H1 (cell line): ENCODE results near the gene ADGRB2. TPM values are rescaled to one million over a fixed set of nuclear protein-coding genes. Genes with fewer than 3 reads are reported as not detected.

ENCODE experiments used
- CTCF ChIA-PET: fragments of 300-600 bp; sonication (Branson Sonifier 250); formaldehyde crosslinking; loops from one replicate; lab custom pipeline; 2021; ENCODE audit not compliant: partially characterized antibody; lab: Charles Lee
- POLR2A ChIA-PET: fragments of 300-600 bp; sonication (Branson Sonifier 250); formaldehyde crosslinking; loops from one replicate; lab custom pipeline; 2021; ENCODE audit warnings: inconsistent platforms; ENCODE audit not compliant: partially characterized antibody; lab: Charles Lee
- DNase-seq, 2 experiments: peaks; one replicate each; pipeline versions ENCODE4 v3.0.0 to v3.0.0-alpha.2; 2010 to 2022; ENCODE audit warnings: low spot score in 2 of 2, low read depth in 1 of 2, mixed read lengths in 1 of 2
- FAIRE-seq: peaks from 2 replicates; lab custom pipeline; 2011; peaks lifted over from hg19 to GRCh38; lab: Jason Lieb, UNC
- H2AFZ ChIP-seq: 2 replicates; pipeline ENCODE4 v1.8.1; 2012; ENCODE audit warnings: low read length, inconsistent platforms
- H2AK5ac ChIP-seq: 2 replicates; pipeline ENCODE4 v1.6.1; 2013; ENCODE audit warnings: low read depth, low read length
- H2BK120ac ChIP-seq: replicated peaks from 2 replicates; pipeline ENCODE3; 2013; ENCODE audit warnings: low read depth, low read length, inconsistent platforms
- H2BK12ac ChIP-seq: 2 replicates; pipeline ENCODE4 v1.6.1; 2013; ENCODE audit warnings: low read depth, low read length
- H2BK15ac ChIP-seq: 2 replicates; pipeline ENCODE4 v1.6.1; 2013; ENCODE audit warnings: low read length
- H2BK20ac ChIP-seq: 2 replicates; pipeline ENCODE4 v1.6.1; 2013; ENCODE audit warnings: low read length
- H2BK5ac ChIP-seq: 2 replicates; pipeline ENCODE4 v1.6.1; 2013; ENCODE audit warnings: low read depth, low read length
- H3K14ac ChIP-seq: 2 replicates; pipeline ENCODE4 v1.6.1; 2013; ENCODE audit warnings: inconsistent platforms; ENCODE audit not compliant: insufficient read length
- H3K18ac ChIP-seq: 2 replicates; pipeline ENCODE4 v1.6.1; 2013; ENCODE audit warnings: low read length; ENCODE audit errors: extremely low read depth
- H3K23ac ChIP-seq: 2 replicates; pipeline ENCODE4 v1.6.1; 2013; ENCODE audit warnings: inconsistent platforms; ENCODE audit not compliant: insufficient read length
- H3K23me2 ChIP-seq: 2 replicates; pipeline ENCODE4 v1.6.1; 2013; ENCODE audit warnings: low read depth, low read length
- H3K27ac ChIP-seq: 2 replicates; pipeline ENCODE4 v1.6.1; 2011; ENCODE audit warnings: low read depth, low read length, inconsistent platforms
- H3K27me3 ChIP-seq, 4 experiments: replicated peaks in 1 of 4; 1 replicate in 1 of 4; 2 replicates in 3 of 4; pipeline versions ENCODE4 v1.6.1 to v1.8.1; 2011 to 2013; ENCODE audit warnings: low read length in 3 of 4, mild to moderate bottlenecking in 3 of 4, inconsistent platforms in 2 of 4, mixed read lengths in 2 of 4, moderate library complexity in 1 of 4; ENCODE audit not compliant: control insufficient read depth in 3 of 4, insufficient read depth in 3 of 4; ENCODE audit errors: extremely low read depth in 1 of 4
- H3K36me3 ChIP-seq, 4 experiments: 2 replicates each; pipeline versions ENCODE4 v1.6.1 to v1.8.1; 2011 to 2013; ENCODE audit warnings: mild to moderate bottlenecking in 4 of 4, low read length in 3 of 4, moderate library complexity in 2 of 4, control low read depth in 1 of 4, inconsistent platforms in 1 of 4; ENCODE audit not compliant: insufficient read depth in 4 of 4, control insufficient read depth in 2 of 4
- H3K4ac ChIP-seq: replicated peaks from 2 replicates; pipeline ENCODE3; 2013; ENCODE audit warnings: low read length, low read depth, mixed read lengths, inconsistent platforms; ENCODE audit not compliant: insufficient read length
- H3K4me1 ChIP-seq, 4 experiments: replicated peaks in 1 of 4; 1 replicate in 1 of 4; 2 replicates in 3 of 4; pipeline versions ENCODE4 v1.6.1 to v1.8.1; 2011 to 2013; ENCODE audit warnings: low read length in 3 of 4, inconsistent platforms in 2 of 4, mixed read lengths in 1 of 4; ENCODE audit not compliant: insufficient read depth in 4 of 4, control insufficient read depth in 3 of 4
- H3K4me2 ChIP-seq, 2 experiments: 2 replicates each; pipeline versions ENCODE4 v1.6.1 to v1.8.1; 2011 to 2013; ENCODE audit warnings: low read depth in 2 of 2, low read length in 2 of 2, control low read depth in 1 of 2, inconsistent platforms in 1 of 2, mild to moderate bottlenecking in 1 of 2; ENCODE audit not compliant: insufficient read depth in 1 of 2
- H3K4me3 ChIP-seq, 4 experiments: fragments of 200-600, 300-600 bp in 1 of 4; sonication (generic), shearing (Covaris generic), sonication (Bioruptor Twin) in 1 of 4; 2 replicates each; pipeline versions ENCODE4 v1.5.1 to v1.8.1; 2011 to 2016; ENCODE audit warnings: low read length in 4 of 4, low read depth in 3 of 4, control low read depth in 2 of 4, inconsistent platforms in 2 of 4, mild to moderate bottlenecking in 2 of 4, mixed read lengths in 1 of 4, moderate library complexity in 1 of 4; ENCODE audit not compliant: insufficient read depth in 2 of 4; ENCODE audit errors: extremely low read depth in 1 of 4
- H3K56ac ChIP-seq: replicated peaks from 2 replicates; pipeline ENCODE3; 2013; ENCODE audit warnings: low read depth, mild to moderate bottlenecking, mixed read lengths, low read length, inconsistent platforms; ENCODE audit not compliant: insufficient read length
- H3K79me1 ChIP-seq: 2 replicates; pipeline ENCODE4 v1.6.1; 2013; ENCODE audit warnings: low read depth, low read length, control low read depth
- H3K79me2 ChIP-seq, 2 experiments: 2 replicates each; pipeline versions ENCODE4 v1.6.1 to v1.8.1; 2012 to 2013; ENCODE audit warnings: low read length in 2 of 2, mild to moderate bottlenecking in 2 of 2, inconsistent platforms in 1 of 2; ENCODE audit not compliant: insufficient read depth in 2 of 2, control insufficient read depth in 1 of 2
- H3K9ac ChIP-seq, 4 experiments: replicated peaks in 1 of 4; 1 replicate in 1 of 4; 2 replicates in 3 of 4; pipeline versions ENCODE4 v1.6.1 to v1.8.1; 2011 to 2013; ENCODE audit warnings: low read depth in 3 of 4, low read length in 3 of 4, control low read depth in 2 of 4, mild to moderate bottlenecking in 2 of 4, moderate library complexity in 2 of 4, inconsistent platforms in 1 of 4; ENCODE audit errors: extremely low read depth in 1 of 4
- H3K9me3 ChIP-seq, 2 experiments: 2 replicates each; pipeline versions ENCODE4 v1.6.1 to v1.8.1; 2012 to 2013; ENCODE audit warnings: mild to moderate bottlenecking in 2 of 2, moderate library complexity in 2 of 2, control low read depth in 1 of 2, inconsistent platforms in 1 of 2, low read depth in 1 of 2, low read length in 1 of 2, mixed read lengths in 1 of 2; ENCODE audit not compliant: insufficient read depth in 2 of 2
- H4K20me1 ChIP-seq, 2 experiments: replicated peaks in 1 of 2; 2 replicates each; pipeline versions ENCODE3 to v1.8.1; 2011 to 2013; ENCODE audit warnings: inconsistent platforms in 2 of 2, low read length in 2 of 2, mild to moderate bottlenecking in 1 of 2; ENCODE audit not compliant: insufficient read depth in 2 of 2, control insufficient read depth in 1 of 2
- H4K5ac ChIP-seq: 2 replicates; pipeline ENCODE4 v1.6.1; 2013; ENCODE audit warnings: low read length, low read depth, mixed read lengths, inconsistent platforms; ENCODE audit not compliant: insufficient read length
- H4K8ac ChIP-seq: 2 replicates; pipeline ENCODE4 v1.8.0; 2013; ENCODE audit warnings: mild to moderate bottlenecking, moderate library complexity, low read length, inconsistent platforms; ENCODE audit not compliant: insufficient read depth; ENCODE audit errors: extremely low read depth
- H4K91ac ChIP-seq: replicated peaks from 2 replicates; pipeline ENCODE3; 2013; ENCODE audit warnings: low read length, mixed read lengths, inconsistent platforms; ENCODE audit not compliant: insufficient read length
- ASH2L ChIP-seq: fragments of 200-600, 300-600 bp; sonication (generic); IDR thresholded peaks from one replicate; pipeline ENCODE4 v1.7.1; 2017; ENCODE audit warnings: low read length
- HDAC2 ChIP-seq, 2 experiments: fragments of 300-600 bp in 1 of 2; sonication (generic) in 1 of 2; IDR thresholded peaks; 2 replicates each; pipeline ENCODE4 v1.6.1; 2011 to 2012; ENCODE audit warnings: low read depth in 2 of 2, low read length in 2 of 2, mild to moderate bottlenecking in 2 of 2, moderate library complexity in 2 of 2, borderline replicate concordance in 1 of 2, inconsistent platforms in 1 of 2
- KDM1A ChIP-seq: fragments of 200-600, 300-600 bp; sonication (generic); IDR thresholded peaks from 2 replicates; pipeline ENCODE4 v1.7.1; 2016; ENCODE audit warnings: mild to moderate bottlenecking, low read length, borderline replicate concordance
- KDM4A ChIP-seq: IDR thresholded peaks from one replicate; pipeline ENCODE4 v1.7.1; 2012; ENCODE audit warnings: low read depth, mild to moderate bottlenecking, moderate library complexity, low read length, inconsistent platforms; ENCODE audit not compliant: severe bottlenecking
- MAX ChIP-seq: IDR thresholded peaks from 2 replicates; pipeline ENCODE4 v1.6.1; 2012; ENCODE audit warnings: inconsistent platforms
- TCF12 ChIP-seq: IDR thresholded peaks from 2 replicates; pipeline ENCODE4 v1.6.1; 2011; ENCODE audit warnings: low read depth, mild to moderate bottlenecking, low read length
- WGBS, 2 experiments: shearing (Covaris generic) in 1 of 2; methylation state at CpG; one replicate each; pipeline versions ENCODE4 v1.1.6 to v1.1.7; 2013 to 2015; ENCODE audit warnings: low lambda C conversion rate in 2 of 2, mixed read lengths in 2 of 2, inconsistent platforms in 1 of 2, low coverage in 1 of 2, missing lambda C conversion rate in 1 of 2; ENCODE audit not compliant: insufficient replicate concordance in 2 of 2, insufficient coverage in 1 of 2, insufficient read length in 1 of 2; ENCODE audit errors: extremely low coverage in 1 of 2, missing lambda C conversion rate in 1 of 2; 5-methylcytosine and 5-hydroxymethylcytosine counted together
- polyA plus RNA-seq, 7 experiments: library from polyadenylated mRNA; depleted of rRNA in 3 of 7; stranded (reverse) in 5 of 7; unstranded in 2 of 7; fragments of >200 nt in 5 of 7; fragments of 200-250 nt in 2 of 7; gene quantifications; 1 replicate in 5 of 7; 2 replicates in 1 of 7; 4 replicates in 1 of 7; pipeline versions ENCODE4 v1.2.1 to v1.2.3, GENCODE V29; 2011 to 2013; ENCODE audit warnings: missing spikeins in 2 of 7, mixed read lengths in 2 of 7
- total RNA-seq: library from RNA; stranded (reverse); fragmentation: NEBNext Ultra II Directional; extraction: Animal tissue kit (Norgen Biotek cat#: 25700); gene quantifications from 2 replicates; pipeline ENCODE4 v1.2.1, GENCODE V29; 2021

ADGRB2 gene
- total and polyA plus RNA-seq, 2 of the 8 experiments (the other 6 are each of a cell fraction or from before 2014, with no cell fraction given) = 15.6 to 26.2 TPM

GRCh38 chr1:31703431-31704270 lies 60.5 kb downstream of the ADGRB2 start, which contains the start of gene COL16A1:
COL16A1 (minus strand) TSS chr1:31704017; CDS start chr1:31702193, 1,824 bp downstream.
- Histone ChIP-seq H3K36me3 (no peaks in the 10 kb centered on the region), H2BK5ac (peak within 1 kb of the TSS; percentile 89; the same call in 1 of the 2 replicates), H2AK5ac (0 out of 2 replicates have a peak within 1 kb of the TSS, but pooled peaks have one; percentile 8), H2BK15ac (peak within 1 kb of the TSS; percentile 10; the same call in 1 of the 2 replicates), H3K56ac (no peak within 1 kb of the TSS), H3K4me3 (peak within 1 kb of the TSS; percentile 47 to 69 (median 63)), H2BK20ac (peak within 1 kb of the TSS; percentile 87), H3K18ac (peak within 1 kb of the TSS; percentile 72), H2BK12ac (peak within 1 kb of the TSS; percentile 89), H3K23me2 (peaks cover 5% of the 10 kb centered on the region), H3K23ac (no peak within 1 kb of the TSS), H3K27me3 (no peaks in the 10 kb centered on the region; a peak in 1 of 7 replicates), H4K5ac (peak within 1 kb of the TSS; percentile 61), H3K79me1 (no peaks in the 10 kb centered on the region), H3K9me3 (no peaks in the 10 kb centered on the region), H3K4me1 (peaks cover 15 to 35% (median 16%) of the 10 kb centered on the region in 4 experiments), H3K9ac (peak within 1 kb of the TSS in 3 of 4 experiments; percentile 24 to 50 (median 39); a peak in 3 of 7 replicates), H3K27ac (peak within 1 kb of the TSS; percentile 0; the same call in 1 of the 2 replicates), H3K14ac (no peak within 1 kb of the TSS), H4K91ac (peak within 1 kb of the TSS; percentile 56), H2AFZ (peak within 1 kb of the TSS; percentile 58), H3K79me2 (no peaks in the 10 kb centered on the region), H4K20me1 (no peaks in the 10 kb centered on the region), H2BK120ac (peak within 1 kb of the TSS; percentile 62), H3K4me2 (peak within 1 kb of the TSS; percentile 70 to 78), H4K8ac (peak within 1 kb of the TSS; percentile 23; the same call in 1 of the 2 replicates), H3K4ac (peak within 1 kb of the TSS; percentile 73)
- peak in 1 of 2 experiments; percentile 83 for DNase-seq
- TF ChIP-seq MAX (peak; percentile 27; the same call in 1 of the 2 replicates), KDM1A (peak; percentile 96), ASH2L (peak; percentile 2), TCF12 (no peak), KDM4A (peak; percentile 57), HDAC2 (IDR thresholded peaks at IDR 0.05; ENCODE audit: borderline replicate concordance in 1 of 2, low read depth in 2 of 2, low read length in 2 of 2) (peak in 1 of 2 experiments; percentile 87; a peak in 1 of 4 replicates)
- 17% methylated on average over 31 of the region's 40 CpGs; no CpG with 5 or more reads in 1 of the 2 experiments for WGBS, 2 experiments
- FAIRE-seq = no peak
- POLR2A ChIA-PET = interaction anchor here (0.6 to 7.3 kb wide), 14 partner anchors 10 to 632 kb away, joined by 3 to 43 read pairs (median 4); partner anchors contain the start of genes PEF1 and PTP4A2
- CTCF ChIA-PET = interaction anchor here (0.8 to 8.1 kb wide), 18 partner anchors 11 to 155 kb away, joined by 3 to 108 read pairs (median 6); no protein-coding TSS in a partner anchor
